Esophagus muscularis mucosa (tissue), 3 donors: ENCODE data around the gene SPTB.

Source experiments
- POLR2A ChIP-seq: fragments of 450-650 bp; IDR thresholded peaks from one replicate; pipeline ENCODE4 v1.6.1; 2017; ENCODE audit warnings: antibody characterized with exemption, moderate library complexity, mild to moderate bottlenecking, low read depth
- TF ChIP-seq, protein P1 (sequence below), 3 experiments: fragments of 200-600 bp in 2 of 3; fragments of 450-650 bp in 1 of 3; sonication (generic) in 2 of 3; IDR thresholded peaks; one replicate each; pipeline ENCODE4 v1.5.1; 2017 to 2019; ENCODE audit warnings: antibody characterized with exemption in 3 of 3, mild to moderate bottlenecking in 2 of 3, moderate library complexity in 1 of 3

DNA sequence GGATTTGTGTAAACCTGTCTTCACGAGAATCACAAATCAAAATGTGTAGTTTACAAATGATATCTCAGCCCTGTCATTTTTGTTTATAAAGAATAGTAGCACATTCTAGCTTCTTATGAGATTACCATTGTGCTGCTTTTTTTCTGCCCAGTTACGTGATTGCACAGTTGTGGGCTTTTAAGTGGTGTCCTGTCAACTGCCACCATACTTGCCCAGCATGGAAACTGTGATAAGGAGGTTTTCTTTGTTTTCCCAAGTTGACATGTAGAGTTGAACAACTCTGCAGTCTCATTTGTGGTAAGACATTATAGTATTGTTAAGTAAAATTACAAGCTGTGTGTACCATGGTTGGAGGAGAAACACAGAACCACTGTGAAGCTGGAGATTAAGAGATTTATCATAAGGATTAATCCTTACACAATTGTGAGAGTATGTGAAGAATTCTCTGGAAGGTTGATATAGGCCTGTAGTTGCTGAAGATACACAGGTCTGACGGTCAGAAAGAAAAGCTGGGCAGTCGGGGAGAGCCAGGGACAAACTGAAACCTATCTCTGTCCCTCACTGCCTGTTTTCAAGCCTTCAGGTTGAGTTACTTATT, 46.8 kb upstream of the SPTB start:
- TF ChIP-seq, protein P1, sequence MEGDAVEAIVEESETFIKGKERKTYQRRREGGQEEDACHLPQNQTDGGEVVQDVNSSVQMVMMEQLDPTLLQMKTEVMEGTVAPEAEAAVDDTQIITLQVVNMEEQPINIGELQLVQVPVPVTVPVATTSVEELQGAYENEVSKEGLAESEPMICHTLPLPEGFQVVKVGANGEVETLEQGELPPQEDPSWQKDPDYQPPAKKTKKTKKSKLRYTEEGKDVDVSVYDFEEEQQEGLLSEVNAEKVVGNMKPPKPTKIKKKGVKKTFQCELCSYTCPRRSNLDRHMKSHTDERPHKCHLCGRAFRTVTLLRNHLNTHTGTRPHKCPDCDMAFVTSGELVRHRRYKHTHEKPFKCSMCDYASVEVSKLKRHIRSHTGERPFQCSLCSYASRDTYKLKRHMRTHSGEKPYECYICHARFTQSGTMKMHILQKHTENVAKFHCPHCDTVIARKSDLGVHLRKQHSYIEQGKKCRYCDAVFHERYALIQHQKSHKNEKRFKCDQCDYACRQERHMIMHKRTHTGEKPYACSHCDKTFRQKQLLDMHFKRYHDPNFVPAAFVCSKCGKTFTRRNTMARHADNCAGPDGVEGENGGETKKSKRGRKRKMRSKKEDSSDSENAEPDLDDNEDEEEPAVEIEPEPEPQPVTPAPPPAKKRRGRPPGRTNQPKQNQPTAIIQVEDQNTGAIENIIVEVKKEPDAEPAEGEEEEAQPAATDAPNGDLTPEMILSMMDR (IDR thresholded peaks at IDR 0.05), result no peak
- TF ChIP-seq POLR2A, result no peak
